Stimulated activated CD8-positive, alpha-beta memory T cell treated with anti-CD3 and anti-CD28 coated beads, Interleukin-7, amount 100 ng/mL, for 24 hours (primary cell): Measurements from ENCODE around the gene SNIP1.
"Not testable (repeated sequence)": the region's sequence is repeated elsewhere in the genome, so short reads cannot be mapped to it uniquely, and the experiment has no call there.

Source experiments
- DNase-seq: peaks from one replicate; pipeline ENCODE4 v3.0.0-alpha.2; 2020; ENCODE audit warnings: low read depth

SNIP1 gene

DNA sequence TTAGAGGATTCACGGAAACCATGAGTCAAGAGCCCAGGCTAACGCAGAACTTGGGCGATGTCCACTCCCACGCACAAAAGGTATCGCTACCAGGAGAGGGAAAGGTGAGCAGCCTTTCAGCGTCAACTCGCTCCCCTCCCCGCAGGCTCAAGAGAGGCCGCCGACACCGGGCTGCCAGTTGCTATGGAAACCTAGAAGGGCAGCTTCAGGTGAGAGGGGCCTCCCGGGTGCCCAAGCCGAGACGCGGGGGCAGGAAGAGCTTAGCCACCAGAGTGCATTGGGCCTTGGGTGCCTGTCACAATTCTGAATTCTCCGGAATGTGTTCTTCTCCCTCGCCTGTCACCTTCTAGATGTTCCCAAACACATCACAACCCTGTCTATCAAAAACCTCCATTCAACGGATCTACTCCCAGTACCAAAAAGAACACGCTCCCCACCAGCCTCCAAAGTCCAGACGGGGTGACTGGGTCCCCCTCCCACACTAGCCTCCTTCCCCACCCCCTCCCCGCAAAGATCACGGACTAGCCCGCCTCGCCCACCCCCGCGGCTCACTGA, 40.2 kb downstream of the SNIP1 start:
- DNase-seq = no peak

DNA sequence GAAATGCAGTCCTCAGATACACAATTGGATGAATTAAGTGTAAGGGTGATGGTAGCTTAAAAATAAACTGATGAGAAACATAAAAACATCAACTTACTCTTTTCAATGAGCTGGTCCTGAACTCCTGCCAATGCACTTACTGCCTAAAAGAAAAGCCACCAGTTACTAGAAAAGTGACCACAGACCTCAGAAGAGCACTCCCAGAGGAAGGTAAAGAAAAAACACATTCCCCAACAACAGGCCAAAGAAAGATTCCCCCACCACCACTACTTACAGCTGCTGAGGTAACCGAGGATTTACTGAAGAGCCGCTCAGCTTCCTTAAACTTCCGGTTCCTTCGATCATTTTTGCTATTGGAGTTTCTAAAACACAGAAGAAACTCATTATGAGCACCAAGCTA, 44.9 kb downstream of the SNIP1 start:
- DNase-seq = no peak

DNA sequence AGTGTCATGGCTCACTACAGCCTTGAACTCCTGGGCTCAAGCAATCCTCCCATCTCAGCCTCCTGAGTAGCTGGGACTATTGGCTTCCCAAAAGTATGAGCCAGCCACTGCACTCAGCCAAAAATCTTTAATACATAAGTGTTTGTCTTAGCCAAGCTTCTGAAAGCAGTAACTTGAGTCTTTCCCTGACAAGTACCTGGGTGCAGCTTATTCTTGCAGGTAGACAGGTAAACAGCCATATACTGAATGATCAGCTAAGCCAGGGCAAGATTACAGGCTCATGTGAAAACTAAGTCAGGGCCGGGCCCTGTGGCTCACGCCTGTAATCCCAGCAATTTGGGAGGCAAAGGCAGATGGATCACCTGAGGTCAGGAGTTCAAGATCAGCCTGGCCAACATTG, 47.4 kb downstream of the SNIP1 start:
- DNase-seq = no peak

DNA sequence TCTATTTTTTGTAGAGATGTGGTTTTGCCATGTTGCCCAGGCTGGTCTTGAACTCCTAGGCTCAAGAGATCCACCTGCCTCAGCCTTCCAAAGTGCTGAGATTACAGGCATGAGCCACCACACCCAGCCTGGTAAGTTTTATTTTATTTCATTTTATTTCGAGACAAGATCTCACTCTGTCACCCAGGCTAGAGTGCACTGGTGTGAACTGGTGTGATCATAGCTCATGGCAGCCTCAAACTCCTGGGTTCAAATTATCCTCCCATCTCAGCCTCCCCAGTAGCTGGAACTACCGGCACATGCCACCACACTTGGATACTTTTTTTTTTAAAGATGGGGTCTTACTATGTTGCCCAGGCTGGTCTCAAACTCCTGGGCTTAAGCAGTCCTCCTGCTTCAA, 51.3 kb downstream of the SNIP1 start:
- DNase-seq = not testable (repeated sequence)

DNA sequence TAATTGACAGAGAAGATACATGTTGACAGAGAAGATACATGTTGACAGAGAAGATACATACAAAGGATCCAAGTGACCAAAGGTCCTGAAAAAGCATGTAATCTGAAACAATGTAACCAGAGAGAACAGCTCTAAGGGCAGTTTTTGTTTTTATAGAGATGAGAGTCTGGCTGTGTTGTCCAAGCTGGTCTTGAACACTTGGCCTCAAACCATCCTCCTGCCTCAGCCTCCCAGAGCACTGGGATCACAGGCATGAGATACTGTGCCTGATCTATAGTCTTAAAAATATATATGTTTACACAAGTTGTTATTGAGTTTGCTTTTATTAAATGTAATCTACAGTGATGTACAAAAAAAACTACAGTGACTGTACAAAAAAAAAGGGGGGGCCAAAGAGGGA, 52.0 kb downstream of the SNIP1 start:
- DNase-seq = no peak

DNA sequence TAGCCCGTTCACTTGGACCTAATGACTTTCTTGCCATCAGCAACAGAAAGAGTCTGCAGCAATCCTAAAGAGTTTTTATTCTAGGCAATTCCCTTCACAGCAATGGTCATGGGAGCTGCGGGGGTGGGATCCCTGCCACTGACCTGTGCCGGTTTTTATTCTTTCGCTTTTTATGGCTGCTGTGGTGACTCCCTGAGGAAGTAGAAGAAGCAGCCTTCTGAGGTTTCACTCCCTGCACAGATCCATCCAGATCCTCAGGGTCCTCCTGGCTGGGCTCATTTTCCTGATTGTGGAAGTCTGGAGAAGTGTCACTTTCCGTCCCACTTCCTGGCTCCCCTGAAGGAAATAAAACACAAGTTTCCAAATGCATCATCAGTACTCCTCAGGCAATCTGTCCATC, 52.4 kb downstream of the SNIP1 start:
- no peak for DNase-seq

DNA sequence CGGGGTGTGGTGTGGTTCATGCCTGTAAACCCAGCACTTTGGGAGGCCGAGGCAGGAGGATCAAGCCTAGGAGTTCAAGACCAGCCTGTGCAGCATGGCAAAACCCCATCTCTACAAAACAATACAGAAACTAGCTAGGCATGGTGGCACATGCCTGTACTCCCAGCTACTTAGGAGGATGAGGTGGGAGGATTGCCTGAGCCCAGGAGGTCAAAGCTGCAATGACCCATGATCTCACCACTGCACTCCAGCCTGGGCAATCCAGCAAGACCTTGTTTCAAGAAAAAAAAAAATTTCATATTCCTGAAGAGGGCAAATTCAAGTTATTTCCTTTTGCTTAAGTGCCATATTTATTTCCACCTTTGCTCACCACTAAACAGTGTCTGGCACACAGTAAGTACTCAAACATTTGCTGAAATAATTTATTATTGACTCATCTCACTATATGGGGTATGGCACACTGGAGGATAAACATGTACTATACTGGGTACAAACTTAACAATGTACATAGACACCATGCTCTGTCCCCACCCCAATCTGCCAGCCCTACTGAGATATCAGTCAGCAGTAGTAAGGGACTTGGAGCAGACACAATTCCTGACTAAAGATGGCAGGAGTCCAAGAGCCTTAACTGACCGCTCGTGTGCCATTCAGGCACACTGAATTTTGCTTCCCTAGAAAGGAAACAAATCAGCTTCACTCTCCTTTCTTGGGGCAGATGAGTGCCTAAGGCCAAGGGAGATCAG, 55.0 kb downstream of the SNIP1 start:
- no peak for DNase-seq

DNA sequence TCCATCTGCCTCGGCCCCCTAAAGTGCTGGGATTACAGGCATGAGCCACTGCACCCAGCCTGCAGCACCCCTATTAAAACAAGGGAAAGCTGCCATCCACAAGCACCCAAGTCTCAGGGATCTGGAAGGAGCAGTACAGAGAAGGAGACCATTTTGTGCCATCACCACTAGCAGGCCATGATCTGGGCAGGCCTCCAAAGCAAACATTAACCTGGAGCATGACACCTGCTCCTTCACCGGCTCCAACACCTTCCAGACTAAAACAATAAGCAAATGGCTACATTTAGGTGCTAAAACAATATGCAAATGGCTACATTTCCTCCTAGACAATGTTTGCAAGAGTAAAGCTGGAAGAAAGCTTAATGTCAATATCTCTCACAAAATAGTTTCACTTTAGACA, 56.3 kb downstream of the SNIP1 start:
- no peak for DNase-seq

DNA sequence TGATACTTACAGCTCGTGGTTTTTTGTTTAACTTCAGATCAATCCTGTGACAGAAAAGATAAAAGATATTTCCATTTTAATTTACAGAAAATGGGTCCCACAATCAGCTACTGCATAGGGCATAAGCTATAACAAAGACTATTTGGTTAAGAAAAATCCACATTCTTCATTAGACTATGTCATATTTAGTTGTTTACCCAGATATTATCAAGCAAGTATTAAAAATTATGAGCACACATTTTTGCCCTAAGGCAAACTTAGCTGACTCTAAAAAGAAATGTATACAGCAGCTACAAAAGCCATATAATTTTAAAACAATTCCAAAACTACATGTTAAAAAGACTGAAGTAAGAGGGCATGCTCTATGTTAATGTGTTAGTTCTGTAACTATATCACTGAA, 58.2 kb downstream of the SNIP1 start:
- DNase-seq = no peak

DNA sequence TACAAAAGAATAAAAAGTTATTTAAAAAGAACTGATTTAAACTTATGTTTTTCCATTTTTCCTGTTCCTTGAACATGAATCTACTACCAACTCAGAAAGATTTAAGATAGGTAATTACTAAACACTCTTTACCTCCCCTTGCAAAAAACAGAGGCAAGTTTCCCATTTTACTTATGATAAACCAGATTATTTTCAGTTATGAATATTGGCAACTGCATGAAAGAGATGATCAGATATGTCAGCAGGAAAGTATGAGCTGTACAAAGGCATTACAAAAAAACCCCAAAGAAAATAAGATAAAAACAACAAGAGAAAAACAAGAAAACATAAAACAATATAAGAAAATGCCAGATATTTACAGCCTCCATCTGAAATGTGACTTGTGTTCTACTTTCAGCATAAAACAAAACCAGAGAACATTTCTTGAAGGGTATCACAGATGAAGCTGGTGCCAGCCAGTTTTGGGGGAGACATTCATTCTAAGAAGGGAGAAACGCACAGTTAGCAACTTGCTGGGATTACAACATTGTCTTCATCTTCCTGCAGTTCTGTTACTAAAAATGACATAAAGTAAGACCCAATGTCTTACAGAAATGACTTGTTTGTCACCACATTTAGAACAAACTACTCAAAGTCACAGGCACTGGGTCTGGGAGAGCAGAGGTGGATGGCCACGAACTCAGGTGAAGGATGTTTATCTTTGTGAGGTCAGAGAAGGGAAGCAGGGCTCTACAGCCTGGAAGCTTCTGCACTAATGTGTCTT, 60.6 kb downstream of the SNIP1 start:
- no peak for DNase-seq

DNA sequence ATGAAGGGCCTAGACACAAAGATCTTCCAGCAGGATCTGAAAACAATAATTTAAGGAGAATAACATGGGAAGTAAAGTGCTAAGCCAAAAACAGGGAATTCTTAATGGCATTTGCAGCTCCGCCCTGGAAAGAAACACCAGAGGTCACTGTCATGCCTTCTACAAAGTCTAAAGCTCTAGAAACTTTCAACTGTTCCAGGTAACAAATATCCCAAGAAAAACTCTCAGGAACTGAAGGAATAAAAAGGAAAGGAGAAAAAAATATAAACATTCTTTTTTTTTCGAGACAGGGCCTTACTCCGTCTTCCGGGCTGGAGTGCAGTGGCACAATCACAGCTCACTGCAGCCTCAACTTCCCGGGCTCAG, 66.5 kb downstream of the SNIP1 start:
- no peak for DNase-seq

DNA sequence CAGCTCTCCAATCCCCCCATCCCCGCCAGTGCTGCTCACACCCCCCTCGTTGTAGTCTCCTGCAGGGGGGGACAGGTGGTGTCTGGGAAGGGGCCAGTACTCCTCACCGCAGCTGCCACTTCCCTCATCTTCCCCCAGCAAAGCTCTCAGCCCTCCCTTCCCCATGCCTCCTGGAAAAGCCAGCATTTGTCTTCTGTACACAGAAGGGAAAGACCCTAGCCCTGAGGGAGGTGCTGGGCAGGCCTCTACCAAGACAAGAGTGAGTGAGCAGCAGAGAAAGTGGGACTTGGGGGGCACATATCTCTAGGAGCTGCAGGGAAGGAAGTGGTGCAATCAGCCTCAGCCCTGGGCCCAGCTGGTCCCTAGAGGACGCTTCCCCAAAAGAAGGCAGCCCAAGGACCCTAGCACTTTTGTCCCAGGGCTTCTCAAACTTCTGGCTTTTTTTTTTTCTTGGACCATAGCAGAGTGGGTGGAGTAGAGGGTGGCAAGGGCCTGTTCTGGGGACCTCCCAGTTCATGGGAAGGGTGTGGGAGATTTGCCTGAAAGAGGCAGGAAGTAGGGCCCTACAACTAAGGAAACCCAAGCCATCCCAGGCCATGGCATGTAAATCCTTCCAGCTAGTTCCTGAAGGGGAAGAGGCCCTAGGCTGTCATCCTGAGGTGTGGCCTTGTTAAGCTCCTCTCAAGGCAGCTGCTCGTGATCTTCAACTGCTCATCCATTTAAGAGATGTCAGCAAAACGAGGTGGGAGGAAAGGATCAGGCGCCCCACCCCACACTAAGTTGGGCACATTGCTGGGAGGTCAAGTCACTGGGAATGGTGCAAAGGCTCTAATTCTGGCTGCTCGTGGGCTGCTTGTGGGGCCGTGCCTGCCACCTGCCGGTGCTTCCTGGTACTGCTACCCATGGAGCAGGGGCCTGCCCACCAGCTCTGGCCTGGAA, 67.1 kb downstream of the SNIP1 start:
- peak; percentile 67 for DNase-seq

DNA sequence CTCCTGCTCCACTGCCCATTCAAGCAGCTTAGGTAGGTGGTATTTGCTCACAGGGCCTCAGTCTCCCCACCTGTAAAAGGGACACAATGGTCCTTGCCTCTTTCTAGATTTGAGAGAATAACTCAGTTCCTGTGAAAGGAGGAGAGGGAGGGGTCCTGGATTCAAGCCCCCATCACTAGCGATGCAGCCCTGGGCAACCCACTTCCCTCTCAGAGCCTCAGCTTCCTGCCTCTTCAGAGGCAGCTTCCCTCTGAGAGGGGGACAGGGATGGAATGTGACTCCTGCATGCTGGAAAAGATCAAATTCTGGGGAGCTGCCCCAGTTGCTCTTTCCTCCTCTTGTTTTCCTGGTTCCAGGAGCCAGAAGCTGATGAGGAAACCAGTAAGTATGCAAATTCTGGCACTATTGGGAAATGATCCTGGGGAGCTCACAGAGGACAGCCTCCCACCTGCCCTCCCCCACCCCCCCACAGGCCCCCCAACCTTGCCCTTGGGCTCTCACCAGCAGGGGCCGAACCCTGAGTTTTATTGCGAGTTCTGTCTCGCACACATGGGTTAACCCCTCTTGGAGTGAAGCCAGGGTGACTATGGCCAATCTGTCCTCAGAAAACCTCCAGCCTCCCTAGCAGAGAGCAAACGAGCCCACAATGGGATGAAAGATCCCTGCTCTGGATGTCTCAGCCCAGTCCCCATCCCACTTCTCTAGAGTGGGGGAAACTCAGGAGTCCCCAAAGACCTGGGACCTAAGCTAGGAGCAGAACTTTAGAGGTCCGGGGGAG, 68.0 kb downstream of the SNIP1 start:
- no peak for DNase-seq
